GM12892 (cell line): Measurements from ENCODE around the gene RARB.

Source experiments
- POLR2A ChIP-seq: IDR thresholded peaks from 2 replicates; pipeline ENCODE4 v1.6.1; 2011; ENCODE audit warnings: low read depth, low read length, control low read depth
- POLR2AphosphoS5 ChIP-seq: IDR thresholded peaks from 2 replicates; pipeline ENCODE4 v1.6.1; 2011; ENCODE audit warnings: low read depth, low read length, control low read depth

GRCh38 chr3:25481386-25481785 lies 53.3 kb downstream of the RARB start:
- TF ChIP-seq POLR2AphosphoS5 (no peak), POLR2A (no peak)
